SU-DHL-6 (cell line): ENCODE results near the gene HNRNPU.

Experiments
- H2AFZ ChIP-seq: fragments of 200-600 bp; sonication (generic); 2 replicates; pipeline ENCODE4 v1.6.1; 2014; ENCODE audit warnings: low read depth, mild to moderate bottlenecking, moderate library complexity, mixed read lengths, antibody characterized with exemption, low read length; ENCODE audit not compliant: severe bottlenecking
- H3F3A ChIP-seq: fragments of 200-600 bp; shearing (Covaris generic); 2 replicates; pipeline ENCODE4 v1.6.0; 2016; ENCODE audit warnings: antibody characterized with exemption, mild to moderate bottlenecking; ENCODE audit not compliant: insufficient read depth
- H3K27ac ChIP-seq: fragments of 200-600 bp; sonication (generic); 2 replicates; pipeline ENCODE4 v1.5.1; 2016; ENCODE audit warnings: low read depth, mild to moderate bottlenecking, low read length, moderate library complexity, mixed read lengths
- H3K27me3 ChIP-seq: fragments of 200-600 bp; sonication (generic), shearing (Covaris generic); 2 replicates; pipeline ENCODE4 v1.6.0; 2014; ENCODE audit warnings: mild to moderate bottlenecking, low read length
- H3K36me3 ChIP-seq: fragments of 200-600 bp; sonication (generic); 2 replicates; pipeline ENCODE4 v1.6.1; 2014; ENCODE audit warnings: mild to moderate bottlenecking, low read length, mixed read lengths
- H3K4me2 ChIP-seq: fragments of 300-600, 200-600 bp; shearing (Covaris generic), sonication (generic); 2 replicates; pipeline ENCODE4 v1.6.0; 2014; ENCODE audit warnings: low read length, low read depth, mild to moderate bottlenecking; ENCODE audit not compliant: poor library complexity, severe bottlenecking
- H3K4me3 ChIP-seq: fragments of 200-600 bp; sonication (generic); 2 replicates; pipeline ENCODE4 v1.5.1; 2014; ENCODE audit warnings: antibody characterized with exemption, low read length, mild to moderate bottlenecking, mixed read lengths; ENCODE audit not compliant: insufficient read depth, poor library complexity, severe bottlenecking
- H3K79me2 ChIP-seq: fragments of 200-600 bp; sonication (generic); 2 replicates; pipeline ENCODE4 v1.6.1; 2014; ENCODE audit warnings: mild to moderate bottlenecking, low read length, moderate library complexity; ENCODE audit not compliant: insufficient read depth
- H3K9ac ChIP-seq: fragments of 200-600 bp; sonication (generic); 2 replicates; pipeline ENCODE4 v1.7.0; 2014; ENCODE audit warnings: mild to moderate bottlenecking, low read length
- H3K9me2 ChIP-seq: fragments of 200-600 bp; sonication (generic); replicated peaks from 2 replicates; pipeline ENCODE4 v1.6.1; 2014; ENCODE audit warnings: low read length; ENCODE audit not compliant: insufficient read depth
- H3K9me3 ChIP-seq: fragments of 200-600 bp; sonication (generic); 2 replicates; pipeline ENCODE4 v1.6.1; 2014; ENCODE audit warnings: low read length, mixed read lengths; ENCODE audit not compliant: insufficient read depth
- H4K20me1 ChIP-seq: fragments of 200-600 bp; sonication (generic); 2 replicates; pipeline ENCODE4 v1.6.1; 2014; ENCODE audit warnings: low read depth, mild to moderate bottlenecking, antibody characterized with exemption, low read length, moderate library complexity, mixed read lengths
- CTCF ChIP-seq: fragments of 200-600 bp; sonication (generic); IDR thresholded peaks from one replicate; pipeline ENCODE4 v1.5.1; 2017; ENCODE audit warnings: antibody characterized with exemption, mild to moderate bottlenecking, low read length, moderate library complexity; ENCODE audit not compliant: insufficient read depth, poor library complexity, severe bottlenecking
- EZH2phosphoT487 ChIP-seq: fragments of 200-600 bp; sonication (generic), shearing (Covaris generic); conservative IDR thresholded peaks from 2 replicates; pipeline ENCODE4 v1.6.1; 2018; ENCODE audit warnings: mild to moderate bottlenecking, antibody characterized with exemption, low read length, moderate library complexity, mixed read lengths

The HNRNPU gene

GRCh38 chr1:244826712-244827111 lies 37.6 kb downstream of the HNRNPU start:
- Histone ChIP-seq H3K27ac (no peak overlapping the region), H2AFZ (no peak overlapping the region), H3K27me3 (no peaks in the 10 kb centered on the region), H3K9me2 (no peaks in the 10 kb centered on the region), H3K36me3 (no peaks in the 10 kb centered on the region), H3K9ac (no peak overlapping the region), H4K20me1 (no peaks in the 10 kb centered on the region), H3F3A (peaks cover 10% of the 10 kb centered on the region; the same call in 1 of the 2 replicates), H3K9me3 (no peaks in the 10 kb centered on the region), H3K4me3 (no peak overlapping the region), H3K4me2 (no peak overlapping the region), H3K79me2 (no peaks in the 10 kb centered on the region)
- TF ChIP-seq EZH2phosphoT487 = no peak
- no peak for TF ChIP-seq CTCF

GRCh38 chr1:244822878-244823277 lies 41.5 kb downstream of the HNRNPU start:
- Histone ChIP-seq H3K36me3 (no peaks in the 10 kb centered on the region), H3K9me3 (no peaks in the 10 kb centered on the region), H4K20me1 (no peaks in the 10 kb centered on the region), H3K79me2 (no peaks in the 10 kb centered on the region), H3K4me2 (no peak overlapping the region), H3K27me3 (no peaks in the 10 kb centered on the region), H3K4me3 (no peak overlapping the region), H3K9ac (no peak overlapping the region), H3F3A (no peaks in the 10 kb centered on the region), H2AFZ (no peak overlapping the region), H3K27ac (no peak overlapping the region), H3K9me2 (no peaks in the 10 kb centered on the region)
- TF ChIP-seq CTCF = no peak
- TF ChIP-seq EZH2phosphoT487 = no peak

GRCh38 chr1:244821134-244821533 lies 43.2 kb downstream of the HNRNPU start:
- no peak for TF ChIP-seq CTCF
- TF ChIP-seq EZH2phosphoT487 = no peak
- no peak overlapping the region for H3K4me2 ChIP-seq
- H3K9ac ChIP-seq = no peak overlapping the region

GRCh38 chr1:244820131-244820530 lies 44.2 kb downstream of the HNRNPU start:
- no peak overlapping the region for H3K9ac ChIP-seq
- H3K36me3 ChIP-seq = no peaks in the 10 kb centered on the region
- no peak overlapping the region for H2AFZ ChIP-seq
- H4K20me1 ChIP-seq = no peaks in the 10 kb centered on the region
- H3K79me2 ChIP-seq = no peaks in the 10 kb centered on the region
- H3F3A ChIP-seq = no peaks in the 10 kb centered on the region
- H3K4me3 ChIP-seq = no peak overlapping the region
- TF ChIP-seq CTCF = no peak
- no peak for TF ChIP-seq EZH2phosphoT487
- no peaks in the 10 kb centered on the region for H3K9me3 ChIP-seq
- H3K27ac ChIP-seq = no peak overlapping the region
- no peak overlapping the region for H3K4me2 ChIP-seq
- H3K27me3 ChIP-seq = no peaks in the 10 kb centered on the region
- no peaks in the 10 kb centered on the region for H3K9me2 ChIP-seq

More at GRCh38 chr1:244821134-244821533, 43.2 kb downstream of the HNRNPU start:
- Histone ChIP-seq H3K79me2 (no peaks in the 10 kb centered on the region), H4K20me1 (no peaks in the 10 kb centered on the region), H3K27me3 (no peaks in the 10 kb centered on the region), H3K27ac (no peak overlapping the region), H3K9me2 (no peaks in the 10 kb centered on the region), H3K4me3 (no peak overlapping the region), H3K36me3 (no peaks in the 10 kb centered on the region), H3K9me3 (no peaks in the 10 kb centered on the region), H3F3A (no peaks in the 10 kb centered on the region), H2AFZ (no peak overlapping the region)
